Measurements from ENCODE around the gene MSI2.

MSI2 gene

DNA sequence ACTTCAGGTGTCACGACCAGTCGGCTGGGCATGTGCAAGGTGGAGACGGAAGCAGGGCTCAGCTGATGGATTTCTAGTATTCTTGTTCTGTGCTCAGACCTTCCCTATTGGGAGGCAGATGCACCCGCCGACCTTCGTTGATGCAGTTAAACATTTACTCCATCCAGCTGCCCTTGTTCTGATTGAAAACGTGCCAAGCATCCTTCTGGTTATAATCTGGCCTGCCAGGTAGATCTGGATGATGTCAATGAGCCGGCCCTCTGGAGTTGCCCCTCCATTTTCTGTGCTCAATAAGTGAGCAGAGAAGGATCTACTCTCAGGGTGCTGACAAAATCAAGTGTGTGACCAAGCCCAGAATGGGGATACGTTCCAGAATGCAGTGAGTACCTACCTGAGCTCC is 450.4 kb downstream of the MSI2 start:
- FAIRE-seq (no peak), DNase-seq (ENCODE audit: insufficient read length, low spot score) (no peak)
- no peak for TF ChIP-seq POLR2A (IDR thresholded peaks at IDR 0.05; ENCODE audit: low read depth, low read length)

DNA sequence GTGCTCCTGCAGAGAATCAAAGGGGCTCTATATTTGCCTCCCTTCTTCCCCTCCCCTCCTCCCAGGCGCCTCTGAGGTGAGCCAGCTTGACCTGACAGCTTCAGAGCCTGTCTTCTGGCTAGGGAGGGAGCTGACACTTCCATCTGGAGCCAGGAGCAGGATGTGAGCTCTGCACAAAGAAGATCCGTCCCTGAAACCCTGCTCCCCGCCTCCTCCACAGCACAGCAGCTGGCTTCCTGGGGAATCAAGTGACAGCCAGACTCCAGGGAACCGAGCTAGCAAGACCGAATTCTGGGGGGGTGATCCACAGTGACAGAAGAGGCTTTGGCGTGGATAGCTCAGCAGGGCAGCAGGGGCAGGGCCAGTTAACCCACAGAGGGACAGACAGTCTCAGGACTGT is 451.6 kb downstream of the MSI2 start:
- no peak for TF ChIP-seq POLR2A (IDR thresholded peaks at IDR 0.05; ENCODE audit: low read depth, low read length)
- DNase-seq (ENCODE audit: insufficient read length, low spot score) (no peak), FAIRE-seq (no peak)

DNA sequence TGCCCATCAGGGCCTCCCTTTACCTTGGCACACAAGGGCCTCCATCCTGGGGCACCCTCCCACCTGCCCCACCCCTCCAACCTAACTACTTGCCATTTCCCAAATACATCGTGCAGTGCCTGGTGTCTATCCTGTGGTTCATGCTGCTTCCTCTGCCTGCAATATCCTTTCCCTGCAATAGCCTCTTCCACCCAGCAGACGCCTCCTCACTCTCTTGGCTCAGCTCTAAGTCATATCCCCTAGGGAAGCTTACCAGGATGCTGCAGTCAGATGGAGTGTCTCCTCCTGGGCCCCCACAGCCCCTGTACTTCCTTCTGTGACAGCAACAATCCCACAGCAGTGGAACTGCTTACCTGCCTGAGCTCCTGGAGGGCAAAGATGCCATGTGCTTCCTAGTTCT is 452.1 kb downstream of the MSI2 start:
- FAIRE-seq (no peak), DNase-seq (ENCODE audit: insufficient read length, low spot score) (no peak)
- no peak for TF ChIP-seq POLR2A (IDR thresholded peaks at IDR 0.05; ENCODE audit: low read depth, low read length)

DNA sequence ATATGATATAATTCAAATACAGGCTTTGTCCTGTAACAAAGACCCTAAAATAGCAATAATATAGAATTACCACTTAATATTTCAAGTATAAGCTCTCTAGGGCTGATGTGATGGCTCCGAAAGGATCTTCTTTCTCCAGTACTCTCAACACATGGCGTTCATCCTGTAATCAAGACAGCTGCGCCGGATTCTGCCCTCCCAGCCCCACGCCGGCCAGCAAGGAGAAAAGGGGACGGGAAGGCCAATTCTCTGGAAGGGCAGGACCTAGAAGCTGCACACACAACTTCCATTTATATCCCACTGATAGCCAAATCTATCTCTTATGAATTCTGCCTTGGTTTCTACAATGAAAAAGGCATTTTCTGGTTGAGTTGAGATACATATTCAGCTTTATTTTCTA is 456.8 kb downstream of the MSI2 start:
- no peak for TF ChIP-seq POLR2A (IDR thresholded peaks at IDR 0.05; ENCODE audit: low read depth, low read length)
- FAIRE-seq (no peak), DNase-seq (ENCODE audit: insufficient read length, low spot score) (no peak)

DNA sequence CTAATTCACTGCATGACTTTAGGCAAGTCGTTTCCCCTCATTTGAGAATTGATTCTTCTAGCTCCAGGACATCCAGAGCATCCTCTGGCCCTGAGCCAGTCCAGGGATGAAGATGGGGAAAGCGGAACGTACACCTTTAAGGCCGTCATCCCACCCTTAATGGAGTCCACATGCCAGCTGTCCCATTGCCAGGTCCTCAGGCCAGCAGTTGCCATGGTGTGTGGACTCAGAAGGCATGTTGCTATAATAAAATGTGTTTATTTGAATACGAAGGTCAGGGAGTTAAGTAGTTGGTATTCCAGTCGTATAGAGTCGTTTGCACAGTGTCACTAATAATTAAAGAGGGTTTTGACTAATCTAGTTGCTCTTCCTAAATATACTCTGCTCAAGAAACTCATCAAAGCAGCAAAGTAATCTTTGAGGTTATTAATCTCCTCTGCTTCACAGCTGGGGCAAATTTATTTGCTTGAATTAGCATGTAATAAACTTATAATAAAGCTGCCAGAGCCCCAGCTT is 458.4 kb downstream of the MSI2 start:
- TF ChIP-seq POLR2A (IDR thresholded peaks at IDR 0.05; ENCODE audit: low read depth, low read length): no peak
- no peak for DNase-seq (ENCODE audit: insufficient read length, low spot score)
- no peak for FAIRE-seq

DNA sequence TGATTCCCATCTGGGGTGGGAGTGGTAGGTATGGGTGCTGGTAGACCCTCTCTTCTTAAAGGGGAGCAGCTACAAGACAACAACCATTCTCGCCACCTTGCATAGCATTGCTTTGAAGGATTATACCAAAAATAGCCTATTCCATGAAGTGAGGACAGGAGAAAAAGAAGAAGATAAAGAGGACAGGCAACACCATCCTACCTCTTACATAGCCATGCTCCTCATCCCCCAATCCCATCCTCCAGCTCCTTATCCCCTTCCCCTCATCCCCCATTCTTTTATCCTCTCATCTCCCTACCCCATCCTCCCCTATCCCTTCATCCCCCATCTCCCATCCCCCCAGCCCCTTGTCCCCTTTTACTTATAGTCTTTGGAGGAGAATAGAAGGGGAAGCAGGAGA is 459.7 kb downstream of the MSI2 start:
- DNase-seq (ENCODE audit: insufficient read length, low spot score): no peak
- no peak for FAIRE-seq
- no peak for TF ChIP-seq POLR2A (IDR thresholded peaks at IDR 0.05; ENCODE audit: low read depth, low read length)

DNA sequence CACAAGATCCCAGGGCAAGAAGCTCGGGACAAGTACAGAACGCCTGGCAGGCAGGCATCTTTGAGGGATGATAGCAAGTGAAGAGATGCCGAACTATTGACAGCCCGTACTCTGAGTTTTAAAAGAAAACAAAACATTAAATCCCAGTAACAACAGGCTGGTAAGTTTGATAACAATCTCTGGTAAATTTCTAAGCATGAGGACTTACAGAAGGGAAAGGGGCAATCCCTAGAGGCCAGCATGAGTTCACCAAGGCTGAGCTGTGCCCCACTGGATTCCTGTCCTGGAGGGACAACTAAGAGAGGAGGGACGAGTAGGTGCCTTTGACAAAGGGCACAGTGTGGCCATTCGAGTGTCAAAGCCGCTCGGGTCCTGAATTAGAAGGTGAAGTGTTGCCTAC is 462.6 kb downstream of the MSI2 start:
- no peak for DNase-seq (ENCODE audit: insufficient read length, low spot score)
- no peak for TF ChIP-seq POLR2A (IDR thresholded peaks at IDR 0.05; ENCODE audit: low read depth, low read length)
- FAIRE-seq: no peak

DNA sequence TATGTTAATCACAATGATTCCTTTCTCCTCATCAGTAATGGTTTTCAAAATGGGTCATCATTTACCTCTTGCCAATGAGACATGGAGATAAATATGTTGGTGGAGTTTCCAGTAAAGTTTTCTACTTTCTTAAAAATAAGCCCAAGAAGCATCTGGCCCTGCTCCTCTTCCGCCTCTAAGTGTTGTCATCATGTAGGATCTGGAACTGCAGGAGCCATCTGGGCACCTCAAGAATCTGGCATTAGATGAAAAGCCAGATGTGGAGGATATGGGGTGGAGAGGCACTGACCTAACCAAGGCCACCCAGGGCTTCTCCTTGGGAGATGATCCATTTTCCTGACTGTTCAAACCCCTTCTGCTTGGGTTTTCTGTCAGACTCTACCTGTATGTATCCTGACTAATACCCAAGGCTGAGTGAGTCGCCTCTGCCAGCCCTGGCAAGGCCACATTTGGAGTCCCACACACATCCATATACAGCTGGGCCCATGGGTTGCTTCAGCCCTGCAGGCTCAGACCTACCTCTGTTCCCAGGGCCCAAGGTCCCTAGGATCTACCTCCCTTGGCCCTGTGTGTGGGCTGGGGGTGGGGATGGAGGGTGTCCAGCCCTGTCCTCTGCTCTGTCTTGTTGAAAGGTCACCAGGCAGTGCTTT is 464.2 kb downstream of the MSI2 start:
- FAIRE-seq: no peak
- TF ChIP-seq POLR2A (IDR thresholded peaks at IDR 0.05; ENCODE audit: low read depth, low read length): no peak
- no peak for DNase-seq (ENCODE audit: insufficient read length, low spot score)

DNA sequence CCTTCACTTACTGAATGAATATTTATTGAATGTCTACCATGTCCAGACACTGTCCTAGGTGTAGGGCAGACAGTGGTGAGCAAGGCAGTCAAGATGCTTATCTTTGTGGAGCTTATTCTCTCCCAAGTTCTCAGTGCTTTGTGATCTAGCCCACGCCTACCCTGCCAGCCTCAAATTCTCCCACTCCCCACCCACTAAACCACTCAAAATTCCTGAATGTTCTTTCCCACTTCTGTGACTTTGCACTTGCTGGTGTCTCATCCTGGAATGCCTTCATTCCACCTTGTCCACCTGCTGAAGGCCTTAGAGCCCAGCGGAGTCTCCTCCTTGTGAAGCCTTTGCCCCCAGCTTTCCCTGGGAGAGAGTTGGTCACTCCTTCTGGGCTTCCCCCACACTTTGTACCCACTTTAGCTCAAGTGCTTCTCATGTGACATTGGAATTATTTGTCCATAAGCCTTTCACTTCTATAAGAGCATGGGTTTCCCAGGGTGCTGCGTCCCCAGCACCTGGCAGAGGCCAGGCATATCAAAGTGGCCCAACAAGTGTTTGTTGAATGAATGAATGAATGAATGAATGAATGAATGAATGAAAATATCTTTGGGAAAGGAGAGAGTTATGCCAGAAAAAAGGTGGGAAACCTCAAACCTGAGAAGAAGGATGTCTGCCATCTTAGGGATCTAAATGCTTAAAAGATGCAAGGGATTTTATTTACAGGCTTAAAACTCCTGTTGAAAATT is 465.8 kb downstream of the MSI2 start:
- FAIRE-seq (no peak), DNase-seq (ENCODE audit: insufficient read length, low spot score) (no peak)
- TF ChIP-seq POLR2A (IDR thresholded peaks at IDR 0.05; ENCODE audit: low read depth, low read length): no peak

DNA sequence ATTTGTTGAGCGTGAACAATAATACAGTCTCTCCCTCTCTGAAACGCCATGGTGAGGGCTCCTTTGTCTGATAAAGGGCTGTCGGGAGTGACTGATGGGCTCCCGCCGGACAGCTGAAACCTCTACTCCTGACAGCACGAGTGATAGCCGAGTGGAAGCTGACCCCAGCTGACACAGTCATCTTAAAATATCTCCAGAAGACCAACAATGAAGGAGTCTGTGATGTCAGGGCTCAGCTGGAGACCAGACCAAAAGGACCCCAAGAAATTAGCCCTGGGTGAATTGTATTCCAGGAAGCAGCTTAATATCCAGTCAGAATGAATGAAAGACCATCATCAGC is 466.4 kb downstream of the MSI2 start:
- DNase-seq (ENCODE audit: insufficient read length, low spot score): no peak
- no peak for FAIRE-seq
- no peak for TF ChIP-seq POLR2A (IDR thresholded peaks at IDR 0.05; ENCODE audit: low read depth, low read length)

DNA sequence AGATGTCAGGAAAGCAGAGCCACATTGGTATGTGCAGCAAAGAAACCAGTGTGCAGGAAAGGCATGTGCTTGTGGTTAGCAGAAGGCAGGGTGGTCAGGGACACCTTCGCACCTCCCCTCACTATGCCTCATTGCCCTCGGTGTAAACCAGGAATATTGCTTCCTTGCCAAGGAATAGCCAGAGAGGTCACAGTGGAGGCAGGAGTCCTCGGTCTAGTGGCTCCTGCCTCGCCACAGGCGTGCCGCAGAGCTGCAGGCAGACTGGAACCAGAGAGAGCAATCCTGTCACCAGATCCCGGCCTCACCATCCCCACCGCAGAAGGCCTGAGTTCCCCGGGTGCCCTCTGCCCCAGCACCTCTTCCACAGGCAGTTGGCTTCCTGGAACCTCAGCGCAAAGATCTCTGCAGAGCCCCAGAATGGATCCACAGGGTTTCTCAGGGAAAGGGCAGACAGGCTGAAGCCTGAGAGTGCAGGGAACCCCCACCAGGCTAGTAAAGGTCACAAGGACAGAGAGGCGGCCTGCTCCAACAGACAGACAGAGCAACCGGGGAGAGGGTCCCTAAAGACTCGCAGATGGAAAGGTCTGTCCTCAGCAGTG is 467.2 kb downstream of the MSI2 start:
- no peak for DNase-seq (ENCODE audit: insufficient read length, low spot score)

DNA sequence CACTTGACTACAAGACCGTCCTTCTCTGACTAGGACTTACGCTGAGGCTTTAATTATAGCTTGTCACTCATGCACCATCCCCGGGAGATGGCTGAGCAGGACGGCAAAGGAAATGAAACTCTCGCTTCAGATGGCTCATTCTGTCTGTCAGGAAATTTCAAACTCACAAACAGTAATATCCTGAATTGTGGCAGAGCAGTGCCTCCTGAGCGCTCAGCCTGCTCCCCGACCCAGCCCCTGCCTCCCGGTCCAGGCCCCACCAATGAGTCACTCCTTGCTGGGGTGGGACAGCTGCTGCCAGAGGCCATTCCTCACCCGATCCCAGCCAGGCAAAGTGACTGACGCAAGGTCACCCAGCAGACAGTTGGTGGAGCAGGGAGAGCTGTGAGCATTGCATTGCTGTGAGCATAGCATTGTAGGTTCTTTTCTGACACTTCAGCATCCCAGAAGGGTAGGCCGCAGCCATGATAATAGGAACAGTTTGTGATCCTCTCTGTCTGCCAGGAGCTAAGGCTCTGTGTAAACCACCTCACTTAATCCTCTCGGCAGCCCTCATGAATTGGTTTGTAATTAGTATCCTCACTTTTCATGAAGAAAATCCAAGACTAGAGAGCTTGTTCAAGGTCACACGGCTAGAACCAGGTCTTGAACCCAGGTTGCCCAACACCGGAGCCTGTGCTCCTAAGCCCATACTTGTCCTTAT is 467.9 kb downstream of the MSI2 start:
- no peak for TF ChIP-seq POLR2A (IDR thresholded peaks at IDR 0.05; ENCODE audit: low read depth, low read length)
- FAIRE-seq (no peak), DNase-seq (ENCODE audit: insufficient read length, low spot score) (no peak)

More for the DNA sequence above, 467.2 kb downstream of the MSI2 start:
- no peak for FAIRE-seq
- no peak for TF ChIP-seq POLR2A (IDR thresholded peaks at IDR 0.05; ENCODE audit: low read depth, low read length)

DNA sequence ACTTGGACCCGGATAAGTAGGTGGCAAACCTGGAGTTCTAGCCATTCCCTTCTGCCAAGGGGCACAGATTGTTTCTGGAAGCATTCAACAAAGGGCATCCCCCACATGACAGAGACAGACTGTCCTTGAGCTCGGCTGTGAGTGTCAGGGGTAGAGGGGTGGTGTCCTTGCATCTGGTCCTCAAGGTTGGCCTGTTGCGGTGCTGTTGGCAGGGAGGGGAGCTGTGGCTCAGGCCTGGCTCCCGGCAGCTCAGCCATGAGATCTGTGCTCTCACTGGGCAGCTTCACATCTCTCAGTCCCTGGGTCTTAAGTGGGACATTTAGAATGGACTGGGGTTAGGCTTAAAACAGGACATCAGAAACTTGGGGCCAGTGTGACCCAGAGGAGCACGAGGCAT is 468.4 kb downstream of the MSI2 start:
- FAIRE-seq (no peak), DNase-seq (ENCODE audit: insufficient read length, low spot score) (no peak)
- TF ChIP-seq POLR2A (IDR thresholded peaks at IDR 0.05; ENCODE audit: low read depth, low read length): no peak

DNA sequence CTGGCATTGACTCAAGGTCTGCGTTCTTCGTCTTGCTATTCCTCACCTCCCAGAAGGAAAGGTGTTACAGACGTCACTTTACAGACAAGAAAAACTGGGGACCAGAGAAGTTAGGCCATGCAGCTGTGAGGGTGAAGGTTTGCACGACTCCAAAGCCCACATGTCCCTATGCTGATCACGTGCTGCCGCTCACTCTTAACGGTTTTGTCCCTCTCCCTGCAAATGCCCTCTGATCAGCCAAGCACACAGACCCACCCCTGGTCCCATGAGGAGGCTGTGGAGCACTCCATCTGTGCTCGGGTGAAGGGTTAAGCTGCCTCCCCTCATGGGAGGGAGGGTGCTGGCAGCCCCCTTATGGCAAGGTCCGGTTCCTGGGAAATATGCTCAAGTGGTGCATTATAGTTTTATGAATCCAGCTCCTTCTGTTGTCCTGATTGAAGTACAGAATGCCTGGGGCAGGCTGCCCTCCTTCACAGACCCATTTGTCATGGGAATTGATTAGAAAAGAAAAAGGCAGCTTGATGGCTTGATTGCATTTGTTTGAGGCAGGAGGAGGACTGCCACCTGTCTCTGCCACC is 470.0 kb downstream of the MSI2 start:
- no peak for FAIRE-seq
- no peak for DNase-seq (ENCODE audit: insufficient read length, low spot score)
- TF ChIP-seq POLR2A (IDR thresholded peaks at IDR 0.05; ENCODE audit: low read depth, low read length): no peak
